GM10248 (cell line): ENCODE data around the gene FGF1.

Experiments
- CTCF ChIA-PET: fragments of 300-600 bp; sonication (Branson Sonifier 250); formaldehyde crosslinking; extraction: SDS; loops from one replicate; lab custom pipeline; 2021; ENCODE audit warnings: antibody characterized with exemption; lab: Yijun Ruan, JAX
- POLR2A ChIA-PET: fragments of 350-650 bp; sonication (Branson Sonifier 250); formaldehyde crosslinking; extraction: SDS; loops from one replicate; lab custom pipeline; 2020; ENCODE audit warnings: antibody characterized with exemption; lab: Yijun Ruan, JAX
- DNase-seq: peaks from one replicate; pipeline ENCODE4 v3.0.0; 2012; ENCODE audit errors: extremely low spot score
- CTCF ChIP-seq: IDR thresholded peaks from 2 replicates; pipeline ENCODE4 v1.5.1; 2012; ENCODE audit warnings: mild to moderate bottlenecking, low read depth; ENCODE audit errors: extremely low read depth, missing control alignments, control extremely low read depth

The FGF1 gene

GRCh38 chr5:142713121-142713706 lies 27.3 kb upstream of the FGF1 start:
- CTCF ChIA-PET, result interaction anchor here (0.6 to 8.6 kb wide), 84 partner anchors 10 to 1491 kb away, joined by 3 to 141 read pairs (median 4); partner anchors contain the start of genes ARHGAP26, DELE1, FGF1 and RNF14
- peak; percentile 97 for TF ChIP-seq CTCF
- POLR2A ChIA-PET, result no interaction called here
- DNase-seq, result peak; percentile 82

- POLR2A ChIA-PET, result no interaction called here
- CTCF ChIA-PET, result interaction anchor here (0.7 to 4.2 kb wide), 5 partner anchors 10 to 185 kb away, joined by 3 to 41 read pairs (median 3); no protein-coding TSS in a partner anchor
- no peak for TF ChIP-seq CTCF
- DNase-seq, result no peak
Measured at GRCh38 chr5:142703153-142703552, 17.3 kb upstream of the FGF1 start.

- DNase-seq, result no peak
- CTCF ChIA-PET, result interaction anchor here (0.7 to 4.6 kb wide), 7 partner anchors 10 to 550 kb away, joined by 3 to 41 read pairs (median 4); no protein-coding TSS in a partner anchor
- no peak for TF ChIP-seq CTCF
- POLR2A ChIA-PET, result no interaction called here
Measured at GRCh38 chr5:142701673-142702311, 15.9 kb upstream of the FGF1 start.

- ChIA-PET CTCF (interaction anchor here (2.4 to 4.6 kb wide), 5 partner anchors 13 to 548 kb away, joined by 9 to 39 read pairs (median 23); no protein-coding TSS in a partner anchor), POLR2A (no interaction called here)
- no peak for TF ChIP-seq CTCF
- no peak for DNase-seq
Measured at GRCh38 chr5:142700566-142700965, 14.7 kb upstream of the FGF1 start.

- ChIA-PET POLR2A (no interaction called here), CTCF (interaction anchor here (0.9 to 4.6 kb wide), 33 partner anchors 9 to 936 kb away, joined by 3 to 39 read pairs (median 4); partner anchors contain the start of gene FGF1)
- peak; percentile 94 for TF ChIP-seq CTCF
- DNase-seq, result peak; percentile 68
Measured at GRCh38 chr5:142699184-142699720, 13.4 kb upstream of the FGF1 start.

- ChIA-PET CTCF (interaction anchor here (0.9 to 4.6 kb wide), 35 partner anchors 9 to 936 kb away, joined by 3 to 39 read pairs (median 4); partner anchors contain the start of gene FGF1), POLR2A (no interaction called here)
- no peak for TF ChIP-seq CTCF
- no peak for DNase-seq
Measured at GRCh38 chr5:142698447-142699183, 12.7 kb upstream of the FGF1 start.
